OCI-LY3 (cell line): ENCODE measurements around the gene GPR52.

Experiments
- EZH2phosphoT487 ChIP-seq: fragments of 200-600 bp; shearing (Covaris generic); IDR thresholded peaks from 2 replicates; pipeline ENCODE4 v1.6.1; 2018; ENCODE audit warnings: antibody characterized with exemption, mixed run types, low read depth
- TF ChIP-seq, protein P1 (sequence below): fragments of 200-600, 300-600 bp; sonication (generic); IDR thresholded peaks from 2 replicates; pipeline ENCODE4 v1.5.1; 2014; ENCODE audit warnings: antibody characterized with exemption, low read length, low read depth

- TF ChIP-seq, protein P1, sequence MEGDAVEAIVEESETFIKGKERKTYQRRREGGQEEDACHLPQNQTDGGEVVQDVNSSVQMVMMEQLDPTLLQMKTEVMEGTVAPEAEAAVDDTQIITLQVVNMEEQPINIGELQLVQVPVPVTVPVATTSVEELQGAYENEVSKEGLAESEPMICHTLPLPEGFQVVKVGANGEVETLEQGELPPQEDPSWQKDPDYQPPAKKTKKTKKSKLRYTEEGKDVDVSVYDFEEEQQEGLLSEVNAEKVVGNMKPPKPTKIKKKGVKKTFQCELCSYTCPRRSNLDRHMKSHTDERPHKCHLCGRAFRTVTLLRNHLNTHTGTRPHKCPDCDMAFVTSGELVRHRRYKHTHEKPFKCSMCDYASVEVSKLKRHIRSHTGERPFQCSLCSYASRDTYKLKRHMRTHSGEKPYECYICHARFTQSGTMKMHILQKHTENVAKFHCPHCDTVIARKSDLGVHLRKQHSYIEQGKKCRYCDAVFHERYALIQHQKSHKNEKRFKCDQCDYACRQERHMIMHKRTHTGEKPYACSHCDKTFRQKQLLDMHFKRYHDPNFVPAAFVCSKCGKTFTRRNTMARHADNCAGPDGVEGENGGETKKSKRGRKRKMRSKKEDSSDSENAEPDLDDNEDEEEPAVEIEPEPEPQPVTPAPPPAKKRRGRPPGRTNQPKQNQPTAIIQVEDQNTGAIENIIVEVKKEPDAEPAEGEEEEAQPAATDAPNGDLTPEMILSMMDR, result no peak
- TF ChIP-seq EZH2phosphoT487, result no peak
Measured at GRCh38 chr1:174465855-174466254, 18.1 kb downstream of the GPR52 start.
